ENCODE results near the gene TFCP2.

TFCP2 gene

DNA sequence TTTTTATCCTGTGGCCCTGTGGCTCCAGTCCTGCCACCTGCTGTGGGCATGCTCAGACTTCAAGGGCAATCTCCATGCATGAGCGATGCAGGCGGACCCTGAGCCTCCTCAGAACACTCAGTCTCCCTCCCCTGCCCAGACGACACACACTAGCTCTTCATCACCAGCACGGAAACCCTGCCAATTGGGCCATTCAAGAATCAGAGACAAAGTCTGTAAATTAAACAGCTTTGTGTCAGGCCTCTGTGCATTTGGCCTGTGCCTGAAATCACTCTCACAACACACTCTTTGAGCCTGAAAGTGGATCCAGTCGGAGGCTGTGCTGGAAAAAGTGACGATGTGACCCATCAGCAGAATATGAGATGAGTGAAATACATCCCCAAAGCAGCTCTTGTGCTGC lies 32.4 kb upstream of the TFCP2 start:
- Histone ChIP-seq H3K27me3 (ENCODE audit: insufficient read depth, low read depth) (no peaks in the 10 kb centered on the region), H2AFZ (ENCODE audit: low read depth) (no peak overlapping the region), H3K4me1 (ENCODE audit: low read depth, poor library complexity, severe bottlenecking) (no peaks in the 10 kb centered on the region), H3K9ac (no peak overlapping the region), H3K36me3 (ENCODE audit: insufficient read depth) (no peaks in the 10 kb centered on the region), H3K4me3 (IDR thresholded peaks at IDR 0.05; ENCODE audit: insufficient read depth, low read depth, low read length) (no peak overlapping the region), H4K20me1 (ENCODE audit: insufficient read depth) (no peaks in the 10 kb centered on the region), H3K27ac (no peak overlapping the region), H3K4me2 (no peak overlapping the region), H3K79me2 (ENCODE audit: insufficient read depth, low read depth) (no peaks in the 10 kb centered on the region)
- TF ChIP-seq, protein P1, sequence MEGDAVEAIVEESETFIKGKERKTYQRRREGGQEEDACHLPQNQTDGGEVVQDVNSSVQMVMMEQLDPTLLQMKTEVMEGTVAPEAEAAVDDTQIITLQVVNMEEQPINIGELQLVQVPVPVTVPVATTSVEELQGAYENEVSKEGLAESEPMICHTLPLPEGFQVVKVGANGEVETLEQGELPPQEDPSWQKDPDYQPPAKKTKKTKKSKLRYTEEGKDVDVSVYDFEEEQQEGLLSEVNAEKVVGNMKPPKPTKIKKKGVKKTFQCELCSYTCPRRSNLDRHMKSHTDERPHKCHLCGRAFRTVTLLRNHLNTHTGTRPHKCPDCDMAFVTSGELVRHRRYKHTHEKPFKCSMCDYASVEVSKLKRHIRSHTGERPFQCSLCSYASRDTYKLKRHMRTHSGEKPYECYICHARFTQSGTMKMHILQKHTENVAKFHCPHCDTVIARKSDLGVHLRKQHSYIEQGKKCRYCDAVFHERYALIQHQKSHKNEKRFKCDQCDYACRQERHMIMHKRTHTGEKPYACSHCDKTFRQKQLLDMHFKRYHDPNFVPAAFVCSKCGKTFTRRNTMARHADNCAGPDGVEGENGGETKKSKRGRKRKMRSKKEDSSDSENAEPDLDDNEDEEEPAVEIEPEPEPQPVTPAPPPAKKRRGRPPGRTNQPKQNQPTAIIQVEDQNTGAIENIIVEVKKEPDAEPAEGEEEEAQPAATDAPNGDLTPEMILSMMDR (conservative IDR thresholded peaks at IDR 0.05; ENCODE audit: low read depth, low read length) = no peak

DNA sequence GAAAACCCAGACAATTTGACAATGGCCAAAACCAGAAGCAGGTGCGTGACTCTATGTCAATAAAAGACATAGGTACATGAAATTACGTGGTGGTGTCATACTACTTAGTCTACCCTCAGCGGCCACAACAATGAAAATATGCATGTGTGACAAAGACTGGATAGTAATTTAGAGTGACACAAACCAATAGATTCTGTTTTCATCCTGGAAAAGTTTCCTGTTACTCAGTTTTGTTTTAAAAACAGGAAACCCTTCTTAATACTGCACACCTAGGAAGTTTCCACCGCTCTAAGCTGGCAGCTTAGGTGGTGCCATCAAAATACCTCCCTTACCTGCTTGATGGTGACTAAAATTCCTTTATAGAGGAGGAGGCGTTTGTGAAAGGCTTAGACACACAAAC lies 29.8 kb upstream of the TFCP2 start:
- TF ChIP-seq, protein P1 (conservative IDR thresholded peaks at IDR 0.05; ENCODE audit: low read depth, low read length) = no peak
- Histone ChIP-seq H3K36me3 (ENCODE audit: insufficient read depth) (no peaks in the 10 kb centered on the region), H3K27me3 (ENCODE audit: insufficient read depth, low read depth) (no peaks in the 10 kb centered on the region)

DNA sequence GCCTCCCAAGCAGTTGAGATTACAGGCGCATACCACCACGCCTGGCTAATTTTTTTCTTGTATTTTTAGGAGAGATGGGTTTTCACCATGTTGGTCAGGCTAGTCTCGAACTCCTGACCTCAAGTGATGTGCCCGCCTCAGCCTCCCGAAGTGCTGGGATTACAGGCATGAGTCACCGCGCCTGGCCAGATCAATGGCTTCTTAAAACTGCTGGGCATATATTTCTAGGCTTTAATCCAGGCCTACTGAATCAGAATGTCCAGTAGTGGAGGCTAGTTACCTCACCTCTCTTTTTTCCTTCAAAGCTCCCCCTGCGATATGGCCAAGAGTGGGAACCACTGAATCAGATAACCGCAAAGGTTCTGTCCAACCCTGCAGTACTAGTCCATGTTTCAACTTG lies 27.9 kb upstream of the TFCP2 start:
- Histone ChIP-seq H3K36me3 (ENCODE audit: insufficient read depth) (no peaks in the 10 kb centered on the region), H3K27me3 (ENCODE audit: insufficient read depth, low read depth) (no peaks in the 10 kb centered on the region), H3K4me2 (no peak overlapping the region), H4K20me1 (ENCODE audit: insufficient read depth) (no peaks in the 10 kb centered on the region), H3K4me1 (ENCODE audit: low read depth, poor library complexity, severe bottlenecking) (no peaks in the 10 kb centered on the region), H3K9ac (no peak overlapping the region), H2AFZ (ENCODE audit: low read depth) (no peak overlapping the region), H3K4me3 (IDR thresholded peaks at IDR 0.05; ENCODE audit: insufficient read depth, low read depth, low read length) (no peak overlapping the region), H3K27ac (no peak overlapping the region), H3K79me2 (ENCODE audit: insufficient read depth, low read depth) (no peaks in the 10 kb centered on the region)
- TF ChIP-seq, protein P1 (conservative IDR thresholded peaks at IDR 0.05; ENCODE audit: low read depth, low read length) = no peak

More for the DNA sequence above, 29.8 kb upstream of the TFCP2 start:
- Histone ChIP-seq H3K9ac (no peak overlapping the region), H4K20me1 (ENCODE audit: insufficient read depth) (no peaks in the 10 kb centered on the region), H2AFZ (ENCODE audit: low read depth) (no peak overlapping the region), H3K4me1 (ENCODE audit: low read depth, poor library complexity, severe bottlenecking) (no peaks in the 10 kb centered on the region), H3K79me2 (ENCODE audit: insufficient read depth, low read depth) (no peaks in the 10 kb centered on the region), H3K4me2 (no peak overlapping the region), H3K4me3 (IDR thresholded peaks at IDR 0.05; ENCODE audit: insufficient read depth, low read depth, low read length) (no peak overlapping the region), H3K27ac (no peak overlapping the region)

DNA sequence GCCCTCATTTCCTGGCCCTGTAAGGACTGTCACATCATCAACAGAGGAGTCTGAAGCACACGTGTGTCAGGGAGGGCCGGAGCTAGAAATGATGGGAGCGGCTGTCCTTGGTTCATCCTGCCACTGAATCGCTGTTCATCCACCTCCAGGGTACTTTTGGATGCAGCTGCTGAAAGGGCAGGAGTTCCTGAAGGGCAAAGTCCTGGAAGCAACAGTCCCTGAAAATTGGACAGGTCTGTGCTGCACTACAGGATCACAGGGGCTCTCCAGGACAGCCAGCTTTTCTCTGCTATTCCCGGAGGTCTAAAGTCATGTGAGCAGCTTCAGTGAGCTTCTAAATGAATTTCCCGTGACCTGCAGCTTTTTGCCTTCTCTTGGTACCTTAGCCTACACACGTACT lies 27.2 kb upstream of the TFCP2 start:
- Histone ChIP-seq H2AFZ (ENCODE audit: low read depth) (no peak overlapping the region), H3K4me3 (IDR thresholded peaks at IDR 0.05; ENCODE audit: insufficient read depth, low read depth, low read length) (no peak overlapping the region), H3K27ac (no peak overlapping the region), H3K4me2 (no peak overlapping the region), H3K27me3 (ENCODE audit: insufficient read depth, low read depth) (no peaks in the 10 kb centered on the region), H3K4me1 (ENCODE audit: low read depth, poor library complexity, severe bottlenecking) (no peaks in the 10 kb centered on the region), H3K9ac (no peak overlapping the region), H3K79me2 (ENCODE audit: insufficient read depth, low read depth) (no peaks in the 10 kb centered on the region), H4K20me1 (ENCODE audit: insufficient read depth) (no peaks in the 10 kb centered on the region), H3K36me3 (ENCODE audit: insufficient read depth) (no peaks in the 10 kb centered on the region)
- TF ChIP-seq, protein P1 (conservative IDR thresholded peaks at IDR 0.05; ENCODE audit: low read depth, low read length) = no peak

Data from KMS-11 (cell line).